GM12872 (cell line): ENCODE data around the gene NHEJ1.

Experiments used
- TF ChIP-seq, protein P1 (sequence below): IDR thresholded peaks from 3 replicates; pipeline ENCODE4 v1.5.1; 2011; ENCODE audit warnings: low read depth, mild to moderate bottlenecking, low read length, moderate library complexity; ENCODE audit not compliant: insufficient read depth

The NHEJ1 gene

DNA sequence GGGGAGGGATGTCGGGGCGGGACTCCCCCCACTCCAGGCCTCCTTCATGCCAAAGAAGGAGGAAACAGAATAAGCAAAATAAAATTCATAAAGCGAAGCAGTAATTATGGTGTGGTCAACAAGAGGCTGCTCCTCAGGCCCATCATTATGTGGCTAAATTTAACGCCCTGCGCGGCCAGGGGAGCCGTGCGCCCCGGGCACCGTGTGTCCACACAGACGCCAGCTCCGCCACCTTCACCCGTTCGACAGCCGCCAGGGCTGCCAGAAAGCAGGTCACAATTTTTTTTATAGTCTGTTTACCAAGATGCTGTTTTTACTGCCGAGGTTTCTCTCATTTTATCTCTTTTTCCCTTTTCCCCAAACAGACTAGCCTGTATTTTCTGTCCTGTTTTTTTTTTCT lies 31.0 kb downstream of the NHEJ1 start:
- TF ChIP-seq, protein P1, sequence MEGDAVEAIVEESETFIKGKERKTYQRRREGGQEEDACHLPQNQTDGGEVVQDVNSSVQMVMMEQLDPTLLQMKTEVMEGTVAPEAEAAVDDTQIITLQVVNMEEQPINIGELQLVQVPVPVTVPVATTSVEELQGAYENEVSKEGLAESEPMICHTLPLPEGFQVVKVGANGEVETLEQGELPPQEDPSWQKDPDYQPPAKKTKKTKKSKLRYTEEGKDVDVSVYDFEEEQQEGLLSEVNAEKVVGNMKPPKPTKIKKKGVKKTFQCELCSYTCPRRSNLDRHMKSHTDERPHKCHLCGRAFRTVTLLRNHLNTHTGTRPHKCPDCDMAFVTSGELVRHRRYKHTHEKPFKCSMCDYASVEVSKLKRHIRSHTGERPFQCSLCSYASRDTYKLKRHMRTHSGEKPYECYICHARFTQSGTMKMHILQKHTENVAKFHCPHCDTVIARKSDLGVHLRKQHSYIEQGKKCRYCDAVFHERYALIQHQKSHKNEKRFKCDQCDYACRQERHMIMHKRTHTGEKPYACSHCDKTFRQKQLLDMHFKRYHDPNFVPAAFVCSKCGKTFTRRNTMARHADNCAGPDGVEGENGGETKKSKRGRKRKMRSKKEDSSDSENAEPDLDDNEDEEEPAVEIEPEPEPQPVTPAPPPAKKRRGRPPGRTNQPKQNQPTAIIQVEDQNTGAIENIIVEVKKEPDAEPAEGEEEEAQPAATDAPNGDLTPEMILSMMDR = no peak

DNA sequence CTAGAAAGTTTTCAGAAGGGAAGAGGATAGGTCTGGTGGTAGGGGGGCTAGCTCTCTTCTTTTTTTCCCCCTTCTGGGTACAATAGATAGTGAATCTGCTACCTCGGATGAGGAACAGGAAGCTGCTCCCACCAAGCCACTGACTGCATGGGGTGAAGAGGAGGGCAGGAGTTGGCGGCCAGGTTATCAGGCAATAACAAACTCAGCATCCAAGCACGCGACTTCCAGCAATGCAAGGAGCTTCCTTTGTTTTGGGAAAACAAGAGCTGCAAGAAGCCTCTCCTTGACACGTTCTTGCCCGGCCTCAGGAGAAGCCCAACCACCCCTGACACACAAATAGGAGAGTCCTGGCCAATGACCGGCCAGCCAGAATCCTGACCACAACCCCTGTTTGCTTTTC lies 32.2 kb downstream of the NHEJ1 start:
- TF ChIP-seq, protein P1 = no peak

GRCh38 chr2:219127037-219127635 lies 33.5 kb downstream of the NHEJ1 start:
- TF ChIP-seq, protein P1 = no peak

DNA sequence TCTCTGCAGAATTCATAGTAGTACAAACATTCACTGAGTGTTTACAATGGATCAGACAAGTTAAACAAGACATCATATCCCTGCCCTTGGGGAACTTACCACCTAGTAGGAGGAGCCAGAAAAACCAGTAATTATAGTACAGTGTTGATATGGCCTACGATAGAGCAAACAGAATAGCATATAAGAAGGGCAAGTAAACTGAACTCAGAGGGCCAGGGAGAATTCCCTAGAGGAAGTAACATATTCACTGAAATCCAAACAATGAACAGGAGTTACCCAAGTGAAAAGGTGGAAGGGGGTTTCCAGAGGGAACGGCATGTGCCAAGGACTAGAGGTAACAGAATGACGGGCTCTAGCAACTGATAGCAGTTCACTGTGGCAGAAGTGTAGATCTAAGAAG lies 34.1 kb downstream of the NHEJ1 start:
- TF ChIP-seq, protein P1 = no peak

DNA sequence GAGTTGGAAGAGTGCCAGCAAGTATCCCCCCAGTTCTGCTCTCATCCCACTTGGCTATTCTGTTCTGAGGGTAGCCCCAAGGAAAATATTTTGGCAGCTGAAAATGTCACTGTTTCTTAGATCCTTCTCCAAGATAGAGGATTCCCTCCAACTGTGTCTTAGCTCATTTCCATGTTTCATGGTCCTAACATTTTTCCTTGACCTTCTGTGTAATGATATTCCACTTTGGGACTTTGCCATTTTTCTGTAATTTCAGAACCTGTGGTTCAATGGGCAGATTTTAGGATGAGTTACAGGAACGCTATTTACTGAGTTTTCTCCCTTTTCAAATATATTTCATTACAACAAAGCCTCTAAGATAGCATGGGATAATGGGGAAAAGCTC lies 34.7 kb downstream of the NHEJ1 start:
- TF ChIP-seq, protein P1 = no peak

DNA sequence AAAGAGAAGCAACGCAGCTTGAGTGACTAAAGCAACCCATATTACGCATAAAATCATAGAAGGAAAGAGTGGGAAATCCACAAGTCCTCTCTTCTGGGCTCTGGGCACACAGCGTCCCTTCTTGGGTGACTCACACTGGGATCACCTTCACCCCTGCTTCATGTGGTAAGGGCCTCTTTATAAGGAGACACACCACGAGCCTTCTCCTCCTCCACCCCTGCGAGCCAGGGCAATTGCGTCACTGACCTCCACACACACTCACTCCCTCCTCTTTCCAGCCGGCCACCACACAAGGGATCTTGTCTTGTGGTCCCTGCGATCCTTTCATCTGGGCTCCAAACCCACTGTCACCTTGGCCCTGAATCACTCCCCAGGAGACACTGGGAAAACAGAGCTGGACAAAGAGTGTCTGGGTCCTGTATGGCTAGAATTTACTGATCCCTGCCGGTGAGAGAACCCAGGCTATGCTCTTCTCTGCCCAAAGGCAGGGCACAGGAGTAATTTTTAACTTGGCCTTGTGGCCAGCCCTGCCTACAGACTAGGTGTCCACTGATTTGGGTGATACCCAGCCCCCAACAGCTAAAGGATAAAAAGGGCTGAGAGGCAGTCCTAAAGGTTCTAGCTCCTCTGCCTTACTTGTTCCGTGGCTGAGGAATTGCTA lies 35.3 kb downstream of the NHEJ1 start:
- TF ChIP-seq, protein P1 = no peak

GRCh38 chr2:219124381-219125110 lies 36.1 kb downstream of the NHEJ1 start:
- TF ChIP-seq, protein P1 = no peak
